ENCODE results near the gene MX2.

DNA sequence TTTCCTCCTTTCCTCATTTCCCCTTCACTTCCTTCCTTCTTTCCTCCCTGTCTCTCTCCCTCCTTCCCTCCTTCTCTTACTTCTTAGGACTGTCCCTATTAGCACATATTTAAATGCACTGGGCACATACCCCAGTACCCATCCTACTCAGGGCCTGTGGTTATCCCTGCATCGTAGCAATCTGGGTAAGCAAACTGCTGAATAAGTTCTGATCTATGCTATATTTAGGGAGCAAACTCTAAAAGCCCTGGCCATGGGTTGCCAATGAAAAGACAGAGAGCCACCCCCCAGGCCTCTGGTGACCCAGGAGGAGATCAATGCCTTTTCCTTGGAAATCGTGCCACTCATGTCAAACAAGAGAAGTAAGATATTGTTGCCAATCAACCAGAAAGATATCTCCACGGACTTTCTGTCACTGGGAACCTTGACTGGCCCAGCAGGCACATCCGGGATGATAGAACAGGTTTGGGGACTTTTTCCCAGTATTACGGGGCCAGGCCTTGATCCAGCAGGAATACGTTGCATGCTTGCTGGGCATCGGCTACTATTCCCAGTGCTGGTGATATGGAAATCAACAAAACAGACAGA lies 39.8 kb upstream of the MX2 start:
- TF ChIP-seq RAD21 (IDR thresholded peaks at IDR 0.05; ENCODE audit: low read length) (no peak), POLR2A (IDR thresholded peaks at IDR 0.05; ENCODE audit: low read depth, low read length) (no peak), RCOR1 (IDR thresholded peaks at IDR 0.05; ENCODE audit: insufficient replicate concordance, low read length) (no peak), CTCF (conservative IDR thresholded peaks at IDR 0.05; ENCODE audit: low read depth, low read length) (no peak), CHD1 (IDR thresholded peaks at IDR 0.05; ENCODE audit: low read depth, low read length) (no peak), FOS (IDR thresholded peaks at IDR 0.05; ENCODE audit: low read depth, low read length) (no peak), RFX5 (IDR thresholded peaks at IDR 0.05; ENCODE audit: low read depth, low read length) (no peak), CEBPB (IDR thresholded peaks at IDR 0.05; ENCODE audit: low read depth, low read length) (no peak)
- TF ChIP-seq, protein P1, sequence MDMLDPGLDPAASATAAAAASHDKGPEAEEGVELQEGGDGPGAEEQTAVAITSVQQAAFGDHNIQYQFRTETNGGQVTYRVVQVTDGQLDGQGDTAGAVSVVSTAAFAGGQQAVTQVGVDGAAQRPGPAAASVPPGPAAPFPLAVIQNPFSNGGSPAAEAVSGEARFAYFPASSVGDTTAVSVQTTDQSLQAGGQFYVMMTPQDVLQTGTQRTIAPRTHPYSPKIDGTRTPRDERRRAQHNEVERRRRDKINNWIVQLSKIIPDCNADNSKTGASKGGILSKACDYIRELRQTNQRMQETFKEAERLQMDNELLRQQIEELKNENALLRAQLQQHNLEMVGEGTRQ (IDR thresholded peaks at IDR 0.05; ENCODE audit: low read depth, low read length): no peak
